Right lobe of liver (tissue), 6 donors: ENCODE data around the gene MAST4. TPM values are rescaled to one million over a fixed set of nuclear protein-coding genes. Genes with fewer than 3 reads are reported as not detected.

Experiments
- ATAC-seq, 4 donors: fragments of 200-7000 bp; cut with Tn5 transposase; one replicate each; pipeline ENCODE4 v1.9.1; 2020; ENCODE audit warnings: mild to moderate bottlenecking in 4 of 4, moderate library complexity in 4 of 4
- DNase-seq, 3 donors: peaks; one replicate each; pipeline ENCODE4 v3.0.0-alpha.2; 2020
- H3K27ac ChIP-seq, 3 donors: fragments of 200-600 bp; one replicate each; pipeline ENCODE4 v1.8.0; 2022
- H3K27me3 ChIP-seq, 2 donors: fragments of 200-600 bp; one replicate each; pipeline ENCODE4 v1.8.0; 2022
- H3K36me3 ChIP-seq, 4 donors: fragments of 200-600 bp; sonication (generic) in 1 of 4; one replicate each; pipeline versions ENCODE4 v1.5.1 to v1.8.0; 2017 to 2022; ENCODE audit warnings: control low read depth in 1 of 4
- H3K4me1 ChIP-seq, 4 donors: fragments of 200-600 bp; sonication (generic) in 1 of 4; one replicate each; pipeline versions ENCODE4 v1.5.1 to v1.8.0; 2017 to 2022; ENCODE audit warnings: control low read depth in 1 of 4
- H3K4me3 ChIP-seq, 3 donors: fragments of 200-600 bp; one replicate each; pipeline ENCODE4 v1.8.0; 2022
- H3K9me3 ChIP-seq, 4 donors: fragments of 200-600 bp; sonication (generic) in 1 of 4; one replicate each; pipeline versions ENCODE4 v1.5.1 to v1.8.0; 2017 to 2022; ENCODE audit warnings: control low read depth in 1 of 4
- POLR2A ChIP-seq: fragments of 450-650 bp; IDR thresholded peaks from one replicate; pipeline ENCODE4 v1.6.1; 2017; ENCODE audit warnings: antibody characterized with exemption, mild to moderate bottlenecking
- WGBS: methylation state at CpG from one replicate; pipeline ENCODE4 v1.1.6; 2018; ENCODE audit warnings: low coverage, low lambda C conversion rate; ENCODE audit not compliant: insufficient coverage; ENCODE audit errors: missing lambda C conversion rate; 5-methylcytosine and 5-hydroxymethylcytosine counted together
- intact Hi-C, 2 donors: fragments of 100-400 bp; cut with DNase I; formaldehyde crosslinking; loops; one replicate each; pipeline versions ENCODE4 v1.11.2 to v1.14.1; 2022
- total RNA-seq, 6 experiments: library from RNA; depleted of rRNA in 2 of 6; stranded (reverse); fragments of >200 nt in 2 of 6; fragmentation: NEBNext Ultra II Directional in 3 of 6; extraction: Animal tissue kit (Norgen Biotek cat#: 25700) in 3 of 6; gene quantifications; one replicate each; pipeline versions ENCODE4 v1.1.0 to v1.2.4, GENCODE V29; 2016 to 2023
- TF ChIP-seq, protein P1 (sequence below), 4 donors: fragments of 200-600 bp in 3 of 4; fragments of 450-650 bp in 1 of 4; IDR thresholded peaks; one replicate each; pipeline versions ENCODE4 v1.5.1 to v1.8.0; 2016 to 2022; ENCODE audit warnings: antibody characterized with exemption in 4 of 4, mild to moderate bottlenecking in 2 of 4
- donor health status: DM: no; HTN: yes; CAD: no.
- donor health status: DM: no; HTN: no; CAD: no.
- donor health status: DM: no; HTN: no; CAD: no.
- donor health status: DM: no; HTN: yes; CAD: no.
- donor health status: DM: no; HTN: yes; CAD: no.

Gene MAST4
- total RNA-seq, 6 experiments from 2014 or later = 9.4 to 23.5 (median 13.9) TPM

DNA sequence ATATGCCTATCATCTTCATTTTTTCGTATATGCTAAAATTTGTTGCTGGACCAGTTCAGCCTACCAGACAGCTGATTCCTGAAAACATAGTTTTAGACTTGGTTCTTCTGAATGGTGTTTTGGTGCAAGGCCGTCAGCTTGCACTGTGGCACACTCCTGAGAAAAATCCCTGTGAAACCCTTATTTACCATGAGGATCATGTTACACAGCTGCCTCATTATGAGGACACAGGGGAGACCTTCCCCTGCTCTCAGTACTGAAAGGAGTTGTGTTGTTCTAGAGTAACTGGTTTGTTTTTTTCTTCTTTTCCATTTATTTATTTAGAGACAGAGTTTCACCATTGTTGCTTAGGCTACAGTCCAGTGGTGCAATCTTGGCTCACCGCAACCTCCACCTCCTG lies 37.6 kb downstream of the MAST4 start:
- TF ChIP-seq POLR2A = no peak
- no peak overlapping the region for H3K27ac ChIP-seq
- H3K4me3 ChIP-seq = no peak overlapping the region
- no peaks in the 10 kb centered on the region for H3K9me3 ChIP-seq
- no peaks in the 10 kb centered on the region for H3K27me3 ChIP-seq
- H3K4me1 ChIP-seq = no peaks in the 10 kb centered on the region
- WGBS = 75% methylated on average over 3 of the region's 3 CpGs
- no peaks in the 10 kb centered on the region for H3K36me3 ChIP-seq
- DNase-seq (no peak), ATAC-seq (no peak)
- intact Hi-C loops = no loop called here

DNA sequence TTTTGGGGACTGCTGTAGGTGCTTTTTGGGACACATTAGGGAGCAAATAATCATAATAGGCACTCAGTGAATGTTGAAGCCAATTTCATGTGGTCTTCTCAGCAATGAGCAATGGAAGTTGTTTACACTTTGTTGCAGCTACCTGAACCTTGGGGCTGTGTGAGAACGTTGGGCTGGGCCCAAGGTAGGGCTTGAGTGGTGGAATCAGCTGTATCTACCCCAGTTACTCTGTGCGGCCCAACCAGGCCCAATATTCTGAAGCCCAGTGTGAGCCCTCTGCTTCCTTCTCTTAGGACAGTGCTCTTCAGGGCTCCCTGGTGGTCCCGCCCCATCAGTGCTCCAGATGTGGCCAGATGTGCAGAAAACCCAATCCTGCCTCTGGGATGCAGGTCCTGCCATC lies 38.4 kb downstream of the MAST4 start:
- ATAC-seq (no peak), DNase-seq (no peak)
- Histone ChIP-seq H3K27me3 (no peaks in the 10 kb centered on the region), H3K4me3 (no peak overlapping the region), H3K27ac (no peak overlapping the region), H3K4me1 (no peaks in the 10 kb centered on the region), H3K9me3 (no peaks in the 10 kb centered on the region), H3K36me3 (no peaks in the 10 kb centered on the region)
- intact Hi-C loops = no loop called here
- TF ChIP-seq POLR2A = no peak
- TF ChIP-seq, protein P1, sequence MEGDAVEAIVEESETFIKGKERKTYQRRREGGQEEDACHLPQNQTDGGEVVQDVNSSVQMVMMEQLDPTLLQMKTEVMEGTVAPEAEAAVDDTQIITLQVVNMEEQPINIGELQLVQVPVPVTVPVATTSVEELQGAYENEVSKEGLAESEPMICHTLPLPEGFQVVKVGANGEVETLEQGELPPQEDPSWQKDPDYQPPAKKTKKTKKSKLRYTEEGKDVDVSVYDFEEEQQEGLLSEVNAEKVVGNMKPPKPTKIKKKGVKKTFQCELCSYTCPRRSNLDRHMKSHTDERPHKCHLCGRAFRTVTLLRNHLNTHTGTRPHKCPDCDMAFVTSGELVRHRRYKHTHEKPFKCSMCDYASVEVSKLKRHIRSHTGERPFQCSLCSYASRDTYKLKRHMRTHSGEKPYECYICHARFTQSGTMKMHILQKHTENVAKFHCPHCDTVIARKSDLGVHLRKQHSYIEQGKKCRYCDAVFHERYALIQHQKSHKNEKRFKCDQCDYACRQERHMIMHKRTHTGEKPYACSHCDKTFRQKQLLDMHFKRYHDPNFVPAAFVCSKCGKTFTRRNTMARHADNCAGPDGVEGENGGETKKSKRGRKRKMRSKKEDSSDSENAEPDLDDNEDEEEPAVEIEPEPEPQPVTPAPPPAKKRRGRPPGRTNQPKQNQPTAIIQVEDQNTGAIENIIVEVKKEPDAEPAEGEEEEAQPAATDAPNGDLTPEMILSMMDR (IDR thresholded peaks at IDR 0.05) = no peak
- no CpG with 5 or more reads among the region's 3 CpGs for WGBS

DNA sequence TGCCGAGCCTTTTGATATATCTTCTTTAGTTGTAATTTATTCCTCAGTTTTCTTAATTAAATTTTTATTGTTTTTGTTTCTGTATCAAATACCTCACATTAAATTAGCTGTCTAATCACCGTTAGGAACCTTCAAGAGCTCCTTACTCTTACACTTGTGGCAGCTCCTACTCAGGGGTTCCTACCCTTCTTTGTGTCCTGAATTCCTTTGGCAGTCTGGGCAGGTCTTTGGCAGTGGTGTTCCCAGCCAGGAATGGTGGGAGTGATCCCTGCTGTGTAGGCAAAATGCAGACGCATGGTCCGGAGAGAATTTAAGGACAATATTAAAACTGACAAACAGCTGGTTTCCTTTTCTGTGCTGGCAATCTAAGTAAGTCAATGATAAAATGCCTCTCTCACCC lies 41.8 kb downstream of the MAST4 start:
- WGBS = 60% methylated on average over 4 of the region's 4 CpGs
- no peaks in the 10 kb centered on the region for H3K36me3 ChIP-seq
- intact Hi-C loops = no loop called here
- DNase-seq (no peak), ATAC-seq (no peak)
- H3K9me3 ChIP-seq = no peaks in the 10 kb centered on the region
- TF ChIP-seq, protein P1 (IDR thresholded peaks at IDR 0.05) = no peak
- TF ChIP-seq POLR2A = no peak
- H3K4me1 ChIP-seq = no peaks in the 10 kb centered on the region
- H3K4me3 ChIP-seq = no peak overlapping the region
- H3K27me3 ChIP-seq = no peaks in the 10 kb centered on the region
- no peak overlapping the region for H3K27ac ChIP-seq

DNA sequence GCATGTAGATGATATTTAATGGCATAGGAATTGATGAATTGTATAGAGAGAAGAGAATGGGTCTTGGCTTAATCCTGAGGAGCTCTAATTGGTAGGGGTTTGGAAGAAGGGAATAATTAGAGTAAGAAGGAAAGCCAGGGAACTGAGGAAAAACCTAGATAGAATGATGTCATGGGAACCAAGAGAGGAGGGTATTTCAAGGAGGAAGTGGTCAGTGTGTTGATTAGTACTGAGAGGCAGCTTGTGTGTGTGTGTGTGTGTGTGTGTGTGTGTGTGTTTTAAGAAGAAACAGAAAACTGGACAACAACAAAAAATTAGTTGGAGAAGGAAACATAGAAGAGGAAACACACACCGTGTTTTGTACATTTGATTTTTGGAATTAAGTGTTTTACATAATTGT lies 42.8 kb downstream of the MAST4 start:
- WGBS = 50% methylated on average over 1 of the region's 1 CpG

DNA sequence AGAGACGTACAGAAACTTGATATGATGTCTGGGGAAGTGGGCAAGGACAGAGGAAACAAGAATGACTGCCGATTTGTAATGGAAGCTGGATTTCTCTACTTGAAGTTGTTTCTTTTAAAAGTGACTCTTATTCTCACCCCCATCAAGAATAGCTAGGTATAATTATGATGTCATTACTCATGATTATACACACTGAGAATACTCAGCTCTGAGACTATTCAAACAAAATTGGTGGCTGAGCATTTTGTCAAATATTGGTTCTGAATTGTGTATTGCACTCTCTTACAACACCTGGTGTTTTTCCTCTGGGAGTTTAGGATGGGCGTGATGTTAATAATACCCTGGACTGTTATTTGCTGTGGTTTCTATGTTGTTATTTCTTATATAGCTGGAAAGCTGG lies 46.3 kb downstream of the MAST4 start:
- Histone ChIP-seq H3K27me3 (no peaks in the 10 kb centered on the region), H3K36me3 (no peaks in the 10 kb centered on the region), H3K9me3 (no peaks in the 10 kb centered on the region), H3K27ac (peak overlapping the region in 1 of 3 donors; percentile 63), H3K4me3 (no peak overlapping the region), H3K4me1 (peaks cover 0 to 7% (median 0%) of the 10 kb centered on the region in 4 donors)
- DNase-seq (no peak), ATAC-seq (peak in 1 of 4 donors; percentile 37)
- intact Hi-C loops = no loop called here
- TF ChIP-seq, protein P1 (IDR thresholded peaks at IDR 0.05) = no peak
- no peak for TF ChIP-seq POLR2A
- WGBS = 68% methylated on average over 3 of the region's 3 CpGs

More for the DNA sequence above, 42.8 kb downstream of the MAST4 start:
- no peaks in the 10 kb centered on the region for H3K36me3 ChIP-seq
- H3K27me3 ChIP-seq = no peaks in the 10 kb centered on the region
- no peak overlapping the region for H3K4me3 ChIP-seq
- intact Hi-C loops = no loop called here
- DNase-seq = no peak
- ATAC-seq = no peak
- TF ChIP-seq, protein P1 (IDR thresholded peaks at IDR 0.05) = no peak
- TF ChIP-seq POLR2A = no peak
- no peaks in the 10 kb centered on the region for H3K9me3 ChIP-seq
- H3K27ac ChIP-seq = no peak overlapping the region
- H3K4me1 ChIP-seq = peaks cover 0 to 6% (median 0%) of the 10 kb centered on the region in 4 donors
